Calu3 (cell line): ENCODE results near the gene MIA3. TPM values are rescaled to one million over a fixed set of nuclear protein-coding genes. Genes with fewer than 3 reads are reported as not detected.

ENCODE experiments used
- BruUV-seq: library from RNA; stranded (reverse); fragments of 400-500 nt; replicated peaks from 2 replicates; lab custom pipeline; 2021; lab: Mats Ljungman, UMichigan
- CTCF ChIA-PET: fragments of 300-600 bp; sonication (Branson Sonifier 250); formaldehyde crosslinking; loops from one replicate; lab custom pipeline; 2022; ENCODE audit warnings: antibody characterized with exemption; lab: Charles Lee
- DNase-seq: peaks from one replicate; pipeline ENCODE4 v3.0.0; 2022
- H3K27ac Mint-ChIP-seq: one replicate; pipeline ENCODE4 v1.8.0; 2022; ENCODE audit warnings: mixed read lengths; ENCODE audit not compliant: unreplicated experiment
- H3K27me3 Mint-ChIP-seq: one replicate; pipeline ENCODE4 v1.8.0; 2022; ENCODE audit warnings: mixed read lengths; ENCODE audit not compliant: unreplicated experiment
- H3K36me3 Mint-ChIP-seq: one replicate; pipeline ENCODE4 v1.8.0; 2022; ENCODE audit warnings: mild to moderate bottlenecking, moderate library complexity, mixed read lengths; ENCODE audit not compliant: insufficient read depth, unreplicated experiment
- H3K4me1 Mint-ChIP-seq: one replicate; pipeline ENCODE4 v1.8.0; 2022; ENCODE audit warnings: mild to moderate bottlenecking, low read depth, mixed read lengths; ENCODE audit not compliant: unreplicated experiment
- H3K4me3 Mint-ChIP-seq: one replicate; pipeline ENCODE4 v1.8.0; 2022; ENCODE audit warnings: mild to moderate bottlenecking, low read depth, moderate library complexity, mixed read lengths; ENCODE audit not compliant: unreplicated experiment
- H3K9me3 Mint-ChIP-seq: one replicate; pipeline ENCODE4 v1.8.0; 2022; ENCODE audit warnings: low read depth, mixed read lengths; ENCODE audit not compliant: unreplicated experiment
- intact Hi-C: fragments of 100-400 bp; cut with micrococcal nuclease; formaldehyde crosslinking; loops from one replicate; pipeline ENCODE4 v1.10.0; 2022; ENCODE audit not compliant: unreplicated experiment
- total RNA-seq: library from RNA; stranded (reverse); gene quantifications from 2 replicates; pipeline ENCODE4 v1.2.3, GENCODE V29; 2022
- TF ChIP-seq, protein P1 (sequence below): fragments of 200-600 bp; IDR thresholded peaks from one replicate; pipeline ENCODE4 v1.8.0; 2022; ENCODE audit warnings: antibody characterized with exemption; ENCODE audit not compliant: unreplicated experiment

MIA3 gene
- total RNA-seq, 1 experiment from 2014 or later, result 72.6 TPM

DNA sequence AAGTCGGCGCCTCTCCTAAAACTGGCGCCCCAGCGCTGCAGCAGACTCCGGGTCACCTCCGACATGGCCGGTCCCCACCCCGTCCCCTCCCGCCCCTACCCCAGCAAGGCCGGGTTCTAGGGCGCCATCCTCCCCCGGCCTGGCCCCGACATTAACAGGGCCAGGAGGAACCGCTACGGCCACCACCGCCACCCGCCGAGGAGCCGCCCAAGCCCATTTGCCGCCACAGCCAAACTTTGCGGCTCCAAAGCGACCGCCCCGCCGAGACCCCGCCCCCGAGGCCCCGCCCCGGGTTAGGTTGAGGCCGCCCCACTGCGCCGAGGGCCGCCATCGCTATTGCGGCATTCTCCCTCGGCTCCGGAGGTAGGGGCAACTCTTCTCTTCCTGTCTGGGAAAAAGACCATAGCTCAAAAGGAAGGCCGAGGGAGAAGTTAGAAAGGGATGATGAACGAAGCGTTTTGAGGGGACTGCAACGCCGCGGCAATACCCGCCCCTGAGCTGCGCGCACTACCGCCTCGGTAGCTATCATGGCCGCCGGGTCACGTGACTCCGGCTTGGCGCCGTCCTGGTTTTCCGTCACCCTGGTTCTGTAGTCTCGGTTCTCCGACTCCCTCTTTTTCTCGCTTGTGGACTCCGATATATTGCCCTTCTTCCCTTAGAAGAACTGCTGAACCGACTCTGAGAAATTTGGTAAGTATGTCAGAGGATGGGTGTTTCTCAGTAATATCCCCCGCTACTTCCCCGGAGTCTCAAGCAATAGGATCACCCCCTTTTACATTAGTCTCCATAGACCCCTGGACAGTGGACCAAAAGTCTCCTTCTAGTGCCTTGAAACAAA, 94.6 kb downstream of the MIA3 start, which contains the start of the genes AIDA and BROX:
Gene AIDA, minus strand, starts transcription at position 239 of the 838 bp plus-strand sequence. Its CDS starts 174 bp downstream, at position 65.
Gene BROX, plus strand, starts transcription at position 312 of the 838 bp plus-strand sequence. CDS start 3,136 bp downstream, outside the sequence.
- no TSS peak for BruUV-seq
- Mint-ChIP-seq H3K4me3 (peak within 1 kb of the TSS; percentile 93), H3K9me3 (no peaks in the 10 kb centered on the region), H3K27me3 (no peaks in the 10 kb centered on the region), H3K36me3 (peaks cover 46% of the 10 kb centered on the region), H3K27ac (peak within 1 kb of the TSS; percentile 94), H3K4me1 (peaks cover 26% of the 10 kb centered on the region)
- CTCF ChIA-PET, result interaction anchor here (1.0 kb wide), 1 partner anchor 25 kb away, joined by 3 read pairs; the partner anchor contains the start of gene FAM177B
- TF ChIP-seq, protein P1, sequence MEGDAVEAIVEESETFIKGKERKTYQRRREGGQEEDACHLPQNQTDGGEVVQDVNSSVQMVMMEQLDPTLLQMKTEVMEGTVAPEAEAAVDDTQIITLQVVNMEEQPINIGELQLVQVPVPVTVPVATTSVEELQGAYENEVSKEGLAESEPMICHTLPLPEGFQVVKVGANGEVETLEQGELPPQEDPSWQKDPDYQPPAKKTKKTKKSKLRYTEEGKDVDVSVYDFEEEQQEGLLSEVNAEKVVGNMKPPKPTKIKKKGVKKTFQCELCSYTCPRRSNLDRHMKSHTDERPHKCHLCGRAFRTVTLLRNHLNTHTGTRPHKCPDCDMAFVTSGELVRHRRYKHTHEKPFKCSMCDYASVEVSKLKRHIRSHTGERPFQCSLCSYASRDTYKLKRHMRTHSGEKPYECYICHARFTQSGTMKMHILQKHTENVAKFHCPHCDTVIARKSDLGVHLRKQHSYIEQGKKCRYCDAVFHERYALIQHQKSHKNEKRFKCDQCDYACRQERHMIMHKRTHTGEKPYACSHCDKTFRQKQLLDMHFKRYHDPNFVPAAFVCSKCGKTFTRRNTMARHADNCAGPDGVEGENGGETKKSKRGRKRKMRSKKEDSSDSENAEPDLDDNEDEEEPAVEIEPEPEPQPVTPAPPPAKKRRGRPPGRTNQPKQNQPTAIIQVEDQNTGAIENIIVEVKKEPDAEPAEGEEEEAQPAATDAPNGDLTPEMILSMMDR, result no peak
- peak; percentile 99 for DNase-seq
- intact Hi-C loops, result loop anchor here (10.0 kb wide), 1 partner anchor 248 kb away; no protein-coding TSS in a partner anchor

DNA sequence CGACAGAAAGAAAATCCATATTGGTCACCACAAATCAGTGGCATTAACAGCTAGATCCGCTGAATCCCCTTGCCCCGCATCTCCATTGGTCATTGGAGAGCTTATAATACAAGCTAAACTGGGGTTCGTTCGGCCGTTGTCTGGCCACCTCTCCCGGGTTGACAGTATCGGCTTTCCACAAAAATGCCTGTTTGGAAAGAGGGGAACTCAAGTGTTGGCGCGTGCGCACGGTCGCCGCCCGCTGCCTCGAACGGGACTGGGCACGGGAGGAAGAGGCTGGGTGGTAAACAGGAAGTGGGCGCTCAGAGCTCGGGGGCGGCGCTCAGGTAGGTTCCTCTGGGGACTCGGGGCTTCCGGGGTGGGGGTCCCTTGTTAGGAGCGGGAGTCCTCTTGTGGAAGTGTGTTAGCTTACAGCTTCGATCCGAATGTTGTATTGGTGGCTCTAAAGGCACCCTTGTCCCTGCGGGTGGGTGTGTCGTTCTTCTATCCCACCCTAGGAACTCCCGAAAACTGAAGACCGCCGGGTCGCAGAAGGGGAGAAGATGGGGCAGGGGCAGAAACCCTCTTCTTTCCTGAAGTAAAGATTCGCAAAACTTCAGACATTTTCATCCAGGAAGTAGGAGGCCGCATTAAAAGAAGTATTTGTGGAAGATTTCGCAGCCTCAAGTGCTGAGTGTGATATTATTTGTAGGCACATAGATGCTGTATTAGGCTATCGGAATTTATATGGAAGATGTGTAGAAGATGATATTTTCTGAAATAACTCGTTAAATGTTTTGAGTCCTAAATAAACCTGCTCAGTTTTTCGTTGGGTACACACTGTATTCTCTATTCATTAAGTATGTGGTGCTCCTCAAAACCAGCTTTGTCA, 95.4 kb downstream of the MIA3 start:
- TSS peak; percentile 36 for BruUV-seq
- TF ChIP-seq, protein P1, result no peak
- Mint-ChIP-seq H3K27me3 (no peaks in the 10 kb centered on the region), H3K4me3 (peak overlapping the region; percentile 93), H3K36me3 (peaks cover 52% of the 10 kb centered on the region), H3K9me3 (no peaks in the 10 kb centered on the region), H3K4me1 (peaks cover 26% of the 10 kb centered on the region), H3K27ac (peak overlapping the region; percentile 94)
- CTCF ChIA-PET, result interaction anchor here (0.7 to 1.0 kb wide), 2 partner anchors 24 to 1625 kb away, joined by 3 read pairs; partner anchors contain the start of gene FAM177B
- DNase-seq, result peak; percentile 94
- intact Hi-C loops, result loop anchor here (10.0 kb wide), 1 partner anchor 249 kb away; no protein-coding TSS in a partner anchor

DNA sequence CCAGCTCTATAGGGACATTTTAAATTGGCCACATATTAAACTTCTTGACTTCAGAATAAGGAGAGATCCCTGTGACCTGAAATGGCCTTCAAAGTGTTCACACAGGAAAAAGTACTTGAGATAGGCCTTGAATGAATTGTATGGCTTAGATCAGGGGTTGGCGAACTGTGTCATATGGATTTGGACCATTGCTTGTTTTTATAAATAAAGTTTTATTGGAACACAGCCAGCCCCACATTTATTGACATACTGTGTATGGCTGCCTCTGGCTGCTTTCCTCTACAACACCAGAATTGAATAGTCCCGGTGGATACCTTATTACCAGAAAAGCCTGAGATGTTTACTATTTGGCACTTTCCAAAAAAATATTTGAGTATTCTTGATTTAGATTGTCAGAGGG, 98.5 kb downstream of the MIA3 start:
- Mint-ChIP-seq H3K27ac (no peak overlapping the region), H3K4me1 (peaks cover 7% of the 10 kb centered on the region), H3K27me3 (no peaks in the 10 kb centered on the region), H3K4me3 (no peak overlapping the region), H3K36me3 (peaks cover 62% of the 10 kb centered on the region), H3K9me3 (no peaks in the 10 kb centered on the region)
- no peak for DNase-seq
- no TSS peak for BruUV-seq
- CTCF ChIA-PET, result no interaction called here
- intact Hi-C loops, result loop anchor here (10.0 kb wide), 1 partner anchor 252 kb away; no protein-coding TSS in a partner anchor
- TF ChIP-seq, protein P1, result no peak

Other genes starting within 250 kb of the MIA3 start
- gene HHIPL2, start 70.0 kb upstream of the MIA3 start, total RNA-seq, result 0.98 and 2.1 TPM in 2 replicates
- gene TAF1A, start 28.2 kb upstream of the MIA3 start, total RNA-seq, result 16.3 and 16.4 TPM in 2 replicates
- gene AIDA, start 94.4 kb downstream of the MIA3 start, total RNA-seq, result 41.2 and 46.2 TPM in 2 replicates
- 56.8 and 68.8 TPM in 2 replicates for gene BROX, start 94.5 kb downstream of the MIA3 start, total RNA-seq
- 0.59 TPM in 1 of 2 replicates, not detected in the other for gene FAM177B, start 119.1 kb downstream of the MIA3 start, total RNA-seq
- 2.9 and 4.2 TPM in 2 replicates for gene DISP1, start 196.9 kb downstream of the MIA3 start, total RNA-seq